ENCODE results near the gene ARHGEF4. TPM values are rescaled to one million over a fixed set of nuclear protein-coding genes. Genes with fewer than 3 reads are reported as not detected.

Gene ARHGEF4
- total RNA-seq, 2 donors from 2014 or later = 50.3 to 54.7 TPM

GRCh38 chr2:131026919-131027318 is 190.2 kb downstream of the ARHGEF4 start:
- no peak overlapping the region for H3K27ac Mint-ChIP-seq
- H3K36me3 Mint-ChIP-seq (ENCODE audit: low read depth) = peaks cover 22% of the 10 kb centered on the region
- peaks cover 7% of the 10 kb centered on the region for H3K4me1 Mint-ChIP-seq
- Histone ChIP-seq H3K9me3 (ENCODE audit: control insufficient read depth, low read length) (peaks cover 12% of the 10 kb centered on the region), H3K9ac (ENCODE audit: extremely low read depth, low read length, poor library complexity, severe bottlenecking) (no peak overlapping the region), H3K4me3 (ENCODE audit: low read length) (no peak overlapping the region), H3K27ac (ENCODE audit: low read depth, low read length) (no peak overlapping the region), H3K36me3 (ENCODE audit: control insufficient read depth, insufficient read depth, low read length) (no peaks in the 10 kb centered on the region), H3K27me3 (ENCODE audit: control insufficient read depth, insufficient read depth, low read length, poor library complexity, severe bottlenecking) (no peaks in the 10 kb centered on the region), H3K4me1 (ENCODE audit: control insufficient read depth, insufficient read depth, low read length) (no peaks in the 10 kb centered on the region)
- no peak for TF ChIP-seq CTCF (conservative IDR thresholded peaks at IDR 0.05)
- H3K4me3 Mint-ChIP-seq = no peak overlapping the region
- no peak for DNase-seq
- peaks cover 11% of the 10 kb centered on the region for H3K9me3 Mint-ChIP-seq
- WGBS, 2 experiments (ENCODE audit: insufficient coverage in 1 of 2, insufficient read length in 1 of 2) = 76 to 87% methylated on average over 4 to 5 of the region's 5 CpGs
- peaks cover 10% of the 10 kb centered on the region for H3K27me3 Mint-ChIP-seq (ENCODE audit: insufficient read depth)

DNA sequence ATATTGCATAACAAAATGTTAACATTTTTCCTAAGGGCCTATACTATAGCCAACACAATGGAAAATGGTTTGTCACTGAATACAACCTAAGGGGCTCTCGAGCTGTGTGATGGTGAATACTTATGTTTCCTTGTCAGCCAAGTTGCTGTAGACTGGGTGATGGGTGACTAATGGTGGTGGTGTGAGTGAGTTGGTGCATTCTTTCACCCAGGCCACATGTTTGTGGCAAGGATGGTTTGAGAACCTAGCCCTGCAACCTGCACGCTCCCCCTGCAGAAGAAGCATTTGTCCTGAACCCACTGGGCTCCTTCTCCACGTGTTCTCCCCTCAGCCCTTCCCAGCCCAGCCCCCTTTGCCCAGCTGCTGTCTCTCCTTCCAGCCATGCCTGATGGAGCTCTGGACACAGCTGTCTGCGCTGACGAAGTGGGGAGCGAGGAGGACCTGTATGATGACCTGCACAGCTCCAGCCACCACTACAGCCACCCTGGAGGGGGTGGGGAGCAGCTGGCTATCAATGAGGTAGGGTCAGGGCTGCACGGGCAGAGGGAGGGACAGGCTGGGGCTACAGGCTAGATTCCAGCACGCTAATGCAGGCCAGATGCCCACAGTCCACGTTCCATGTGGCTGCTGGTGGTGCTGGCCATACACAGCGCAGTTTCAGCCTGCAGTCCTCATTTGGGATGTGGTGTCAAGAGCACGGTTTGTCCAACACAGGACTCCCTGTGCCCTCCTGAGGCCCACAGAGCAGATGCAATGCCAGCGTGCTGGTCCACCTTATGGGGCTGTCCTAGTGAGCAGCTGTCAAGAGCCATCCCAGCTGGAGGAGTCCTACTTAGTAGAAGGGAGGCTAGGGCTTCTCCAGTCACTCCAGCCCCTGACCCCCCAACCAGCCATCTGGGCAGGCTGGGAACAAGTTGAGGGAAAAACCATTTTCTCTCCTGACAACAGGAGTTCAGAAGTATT is 191.1 kb downstream of the ARHGEF4 start:
- Mint-ChIP-seq H3K4me3 (no peak overlapping the region), H3K9me3 (peaks cover 11% of the 10 kb centered on the region), H3K4me1 (peaks cover 7% of the 10 kb centered on the region), H3K27me3 (ENCODE audit: insufficient read depth) (peaks cover 15% of the 10 kb centered on the region), H3K27ac (no peak overlapping the region), H3K36me3 (ENCODE audit: low read depth) (peaks cover 22% of the 10 kb centered on the region)
- 93 to 94% methylated on average over 9 to 12 of the region's 12 CpGs for WGBS, 2 experiments (ENCODE audit: insufficient coverage in 1 of 2, insufficient read length in 1 of 2)
- Histone ChIP-seq H3K27ac (ENCODE audit: low read depth, low read length) (no peak overlapping the region), H3K4me3 (ENCODE audit: low read length) (no peak overlapping the region), H3K36me3 (ENCODE audit: control insufficient read depth, insufficient read depth, low read length) (no peaks in the 10 kb centered on the region), H3K9me3 (ENCODE audit: control insufficient read depth, low read length) (peaks cover 12% of the 10 kb centered on the region), H3K9ac (ENCODE audit: extremely low read depth, low read length, poor library complexity, severe bottlenecking) (no peak overlapping the region), H3K4me1 (ENCODE audit: control insufficient read depth, insufficient read depth, low read length) (no peaks in the 10 kb centered on the region), H3K27me3 (ENCODE audit: control insufficient read depth, insufficient read depth, low read length, poor library complexity, severe bottlenecking) (no peaks in the 10 kb centered on the region)
- TF ChIP-seq CTCF (conservative IDR thresholded peaks at IDR 0.05) = no peak
- DNase-seq = peak; percentile 19

DNA sequence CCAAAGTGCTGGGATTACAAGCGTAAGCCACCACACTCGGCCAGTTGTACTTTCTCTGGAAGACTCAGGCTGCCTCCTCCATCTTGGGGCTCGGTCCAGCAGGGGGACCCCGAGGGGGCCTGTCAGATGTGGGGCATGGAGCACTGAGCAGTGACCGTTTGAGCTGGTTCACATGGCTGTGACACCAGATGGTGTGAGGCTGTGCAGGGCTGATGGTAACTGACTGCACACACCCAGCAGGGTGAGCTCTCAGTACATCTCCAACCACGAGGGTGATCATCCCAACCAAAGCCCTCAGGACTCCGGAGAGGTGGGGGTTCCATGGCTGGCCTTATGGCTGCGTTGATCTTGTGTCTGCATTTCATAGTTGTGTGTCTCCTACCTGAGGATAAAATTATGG is 193.1 kb downstream of the ARHGEF4 start:
- DNase-seq = no peak
- Mint-ChIP-seq H3K27ac (no peak overlapping the region), H3K36me3 (ENCODE audit: low read depth) (peaks cover 22% of the 10 kb centered on the region), H3K4me3 (no peak overlapping the region), H3K4me1 (peaks cover 13% of the 10 kb centered on the region), H3K9me3 (peaks cover 11% of the 10 kb centered on the region), H3K27me3 (ENCODE audit: insufficient read depth) (peaks cover 30% of the 10 kb centered on the region)
- peaks cover 13% of the 10 kb centered on the region for H3K27me3 ChIP-seq (ENCODE audit: control insufficient read depth, insufficient read depth, low read length, poor library complexity, severe bottlenecking)
- no peak overlapping the region for H3K4me3 ChIP-seq (ENCODE audit: low read length)
- H3K4me1 ChIP-seq (ENCODE audit: control insufficient read depth, insufficient read depth, low read length) = no peaks in the 10 kb centered on the region
- H3K36me3 ChIP-seq (ENCODE audit: control insufficient read depth, insufficient read depth, low read length) = no peaks in the 10 kb centered on the region
- H3K27ac ChIP-seq (ENCODE audit: low read depth, low read length) = no peak overlapping the region
- H3K9me3 ChIP-seq (ENCODE audit: control insufficient read depth, low read length) = peaks cover 12% of the 10 kb centered on the region
- TF ChIP-seq CTCF (conservative IDR thresholded peaks at IDR 0.05) = no peak
- WGBS, 2 experiments (ENCODE audit: insufficient coverage in 1 of 2, insufficient read length in 1 of 2) = 82% methylated on average over 8 of the region's 8 CpGs
- H3K9ac ChIP-seq (ENCODE audit: extremely low read depth, low read length, poor library complexity, severe bottlenecking) = no peak overlapping the region
